Endometrium (tissue), 2 donors: ENCODE measurements around the gene POLR3H.

Experiments
- FAIRE-seq: peaks from 2 replicates; lab custom pipeline; 2012; peaks lifted over from hg19 to GRCh38; lab: Jason Lieb, UNC
- donor health status: control.
- donor health status: control.

Gene POLR3H

DNA sequence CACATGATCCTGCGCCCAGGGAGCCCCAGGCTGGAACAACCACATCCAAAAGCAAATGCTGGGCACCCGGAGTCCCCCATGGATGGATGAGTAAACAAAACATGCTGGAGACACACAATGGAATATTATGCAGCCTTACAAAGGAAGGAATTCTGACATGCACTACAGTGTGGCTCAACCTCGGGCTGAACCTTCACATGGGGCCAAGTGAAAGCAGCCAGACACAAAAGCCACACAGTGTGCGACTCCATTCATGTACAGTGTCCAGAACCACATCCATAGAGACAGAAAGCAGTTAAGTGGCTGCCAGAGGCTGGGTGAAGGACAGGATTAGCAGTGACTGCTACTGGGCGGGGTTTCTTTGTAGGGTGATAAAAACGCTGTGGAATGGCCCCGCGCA is 10.1 kb downstream of the POLR3H start:
- FAIRE-seq = no peak

DNA sequence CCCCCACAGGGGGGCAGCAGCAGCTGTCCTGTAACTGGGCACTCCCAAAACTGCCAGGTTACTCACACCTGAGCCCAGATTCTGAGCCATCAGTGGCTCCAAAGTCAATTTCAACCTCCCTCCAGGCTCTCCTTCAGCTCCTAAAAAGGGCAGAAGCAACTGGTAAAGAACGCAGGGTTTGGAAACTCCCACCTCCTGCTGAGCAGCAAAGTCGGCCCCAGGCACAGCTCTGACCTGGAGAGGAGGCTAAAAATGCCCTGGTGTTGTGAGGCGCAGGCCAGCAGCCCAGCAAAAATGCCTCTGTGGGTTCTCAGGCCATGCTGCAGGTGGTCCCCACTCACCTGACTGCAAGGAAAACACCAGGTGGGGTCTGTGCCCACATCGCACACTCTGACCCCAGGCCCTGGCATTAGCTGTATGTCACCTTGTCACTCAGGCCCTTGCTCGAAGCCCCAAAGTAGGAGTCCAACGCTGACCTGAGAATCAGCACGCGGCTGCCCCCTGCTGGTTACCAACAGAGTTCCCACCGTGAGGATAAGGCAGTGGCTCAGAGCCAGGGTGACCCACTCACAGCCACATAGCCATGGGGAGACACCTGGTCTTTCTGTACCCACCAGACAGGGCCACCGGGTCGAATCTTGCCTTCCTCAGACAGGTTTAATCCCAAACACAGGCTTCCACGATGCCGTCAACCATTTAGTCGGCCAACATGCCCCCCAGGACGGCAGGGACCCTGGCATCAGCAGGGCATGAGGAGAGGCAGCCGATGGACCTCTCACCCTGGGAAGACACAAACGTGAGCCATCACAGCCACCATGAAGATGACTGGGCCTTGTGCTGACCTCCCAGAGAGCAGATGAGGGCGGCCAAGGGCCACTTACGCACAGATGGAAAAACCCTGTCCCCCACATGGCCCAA is 11.1 kb downstream of the POLR3H start:
- no peak for FAIRE-seq

DNA sequence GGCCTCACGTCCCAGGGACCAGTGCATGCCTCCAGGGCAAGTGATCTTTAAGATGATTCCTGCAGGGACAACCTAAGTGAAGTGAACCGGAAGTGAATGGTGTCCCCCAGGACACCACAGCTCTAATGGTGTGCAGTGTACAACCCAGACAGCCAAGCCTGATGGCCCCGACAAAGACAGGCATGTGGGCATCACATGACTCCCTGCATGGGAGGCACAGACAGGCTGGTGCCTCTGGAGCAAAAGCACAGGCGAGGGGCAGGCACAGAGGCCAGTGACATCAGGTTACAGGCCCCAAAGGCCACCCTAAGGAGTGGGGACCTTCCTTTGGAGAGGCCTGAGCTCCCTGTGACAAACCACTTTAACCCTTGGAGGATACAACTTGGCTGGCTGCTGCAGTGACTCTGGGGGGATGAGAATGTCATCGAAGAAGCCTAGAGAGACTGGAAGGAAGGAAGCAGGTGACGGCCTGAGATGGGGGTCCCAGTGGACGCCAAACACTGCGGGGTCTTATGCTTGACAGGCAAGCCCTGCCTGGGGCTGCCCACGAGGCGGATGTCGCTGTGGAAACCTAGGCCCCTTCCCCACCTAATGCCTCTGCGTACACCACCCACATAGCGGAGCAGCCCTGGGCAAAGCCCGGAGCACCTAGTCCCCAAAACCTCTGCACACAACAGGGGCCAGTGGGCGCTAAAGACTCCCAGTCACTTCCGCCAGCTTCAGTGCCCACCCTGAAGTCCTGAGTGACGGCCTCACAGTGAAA is 12.4 kb downstream of the POLR3H start:
- FAIRE-seq = no peak

DNA sequence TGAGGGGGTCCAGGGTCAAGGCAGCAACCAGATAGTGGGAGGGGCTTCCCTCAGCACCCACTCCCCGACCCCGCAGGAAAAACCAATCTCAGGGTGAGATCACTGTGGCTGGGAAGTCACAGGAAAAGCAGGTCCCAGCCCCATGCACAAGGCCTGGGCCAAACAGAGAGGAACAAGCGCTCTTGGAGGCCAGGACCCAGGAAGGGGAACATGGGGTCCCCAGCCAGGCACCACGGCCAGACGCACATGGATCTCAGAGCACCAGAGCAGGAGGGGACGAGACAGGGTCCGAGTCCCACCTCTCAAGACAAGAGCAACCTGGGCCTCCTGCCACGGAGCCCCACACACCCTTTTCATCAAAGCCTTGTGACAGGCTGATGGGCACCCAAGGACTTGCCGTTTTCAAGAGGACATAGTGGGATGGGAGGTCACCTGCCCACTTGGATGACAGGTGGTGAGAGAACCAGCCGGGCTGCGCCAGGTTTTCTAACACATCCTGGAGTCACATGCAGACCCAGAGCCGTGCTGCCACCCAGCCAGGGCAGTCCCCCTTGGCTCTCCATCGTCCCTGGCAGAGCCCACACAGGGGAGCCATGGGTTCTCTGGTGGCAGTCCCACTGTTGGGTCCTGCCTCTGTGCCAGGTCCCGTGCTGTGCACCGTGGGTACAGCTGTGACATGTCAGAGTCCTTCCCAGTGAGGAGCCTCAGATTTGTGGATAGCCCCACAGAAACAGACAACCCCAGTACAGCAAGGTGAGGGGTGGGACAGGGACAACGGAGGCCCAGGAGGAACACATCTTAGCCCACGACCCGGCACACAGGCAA is 13.2 kb downstream of the POLR3H start:
- no peak for FAIRE-seq

DNA sequence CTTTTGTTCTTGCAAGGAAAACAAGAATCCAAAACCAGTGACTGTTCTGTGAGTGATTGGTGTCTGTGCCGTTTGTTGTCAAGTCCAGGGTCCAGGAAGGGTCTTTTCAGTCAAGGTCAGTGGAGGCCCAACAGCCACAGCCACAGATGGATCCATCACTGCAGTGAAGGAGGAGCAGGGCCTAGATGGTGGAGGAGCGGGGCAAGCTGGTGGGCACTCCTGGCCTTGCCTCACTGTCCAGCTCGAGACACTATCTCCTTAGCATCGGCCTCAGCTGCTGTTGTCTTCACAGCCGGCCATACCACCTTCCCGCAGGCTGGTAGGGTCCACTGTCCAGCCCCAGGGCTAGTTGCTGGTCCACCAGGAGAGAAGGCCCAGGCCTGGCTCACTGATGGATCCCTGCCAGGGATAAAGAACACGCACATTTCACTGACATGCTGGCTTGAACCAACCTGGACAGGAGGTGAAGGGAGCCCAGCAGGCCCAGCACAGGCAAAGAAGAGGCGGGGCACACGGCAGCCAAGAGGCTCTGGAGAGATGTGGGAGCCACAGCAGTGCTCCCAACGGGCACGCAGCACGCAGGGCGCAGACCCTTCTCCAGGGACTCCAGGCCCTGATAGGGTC is 15.2 kb downstream of the POLR3H start:
- FAIRE-seq = no peak

DNA sequence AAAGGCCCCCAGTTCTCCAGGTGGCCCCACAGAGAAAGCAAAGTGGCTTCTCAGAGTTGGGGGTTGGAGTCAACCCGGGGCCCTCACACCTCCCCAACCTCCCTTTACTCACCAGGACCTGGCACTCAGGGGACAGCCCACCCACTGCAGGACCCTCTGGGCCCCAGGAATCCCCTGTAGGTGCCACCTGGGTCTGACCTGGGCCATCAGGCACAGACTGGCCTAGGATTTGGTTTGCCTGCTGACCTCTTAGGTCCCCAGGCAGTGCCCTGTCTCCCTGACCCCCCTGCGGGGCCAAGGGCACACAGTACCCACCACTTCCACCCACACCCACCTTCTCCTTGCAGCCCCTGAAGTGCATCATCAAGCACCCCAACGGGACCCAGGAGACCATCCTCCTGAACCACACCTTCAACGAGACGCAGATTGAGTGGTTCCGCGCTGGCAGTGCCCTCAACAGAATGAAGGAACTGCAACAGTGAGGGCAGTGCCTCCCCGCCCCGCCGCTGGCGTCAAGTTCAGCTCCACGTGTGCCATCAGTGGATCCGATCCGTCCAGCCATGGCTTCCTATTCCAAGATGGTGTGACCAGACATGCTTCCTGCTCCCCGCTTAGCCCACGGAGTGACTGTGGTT is 16.0 kb downstream of the POLR3H start:
- FAIRE-seq = no peak

DNA sequence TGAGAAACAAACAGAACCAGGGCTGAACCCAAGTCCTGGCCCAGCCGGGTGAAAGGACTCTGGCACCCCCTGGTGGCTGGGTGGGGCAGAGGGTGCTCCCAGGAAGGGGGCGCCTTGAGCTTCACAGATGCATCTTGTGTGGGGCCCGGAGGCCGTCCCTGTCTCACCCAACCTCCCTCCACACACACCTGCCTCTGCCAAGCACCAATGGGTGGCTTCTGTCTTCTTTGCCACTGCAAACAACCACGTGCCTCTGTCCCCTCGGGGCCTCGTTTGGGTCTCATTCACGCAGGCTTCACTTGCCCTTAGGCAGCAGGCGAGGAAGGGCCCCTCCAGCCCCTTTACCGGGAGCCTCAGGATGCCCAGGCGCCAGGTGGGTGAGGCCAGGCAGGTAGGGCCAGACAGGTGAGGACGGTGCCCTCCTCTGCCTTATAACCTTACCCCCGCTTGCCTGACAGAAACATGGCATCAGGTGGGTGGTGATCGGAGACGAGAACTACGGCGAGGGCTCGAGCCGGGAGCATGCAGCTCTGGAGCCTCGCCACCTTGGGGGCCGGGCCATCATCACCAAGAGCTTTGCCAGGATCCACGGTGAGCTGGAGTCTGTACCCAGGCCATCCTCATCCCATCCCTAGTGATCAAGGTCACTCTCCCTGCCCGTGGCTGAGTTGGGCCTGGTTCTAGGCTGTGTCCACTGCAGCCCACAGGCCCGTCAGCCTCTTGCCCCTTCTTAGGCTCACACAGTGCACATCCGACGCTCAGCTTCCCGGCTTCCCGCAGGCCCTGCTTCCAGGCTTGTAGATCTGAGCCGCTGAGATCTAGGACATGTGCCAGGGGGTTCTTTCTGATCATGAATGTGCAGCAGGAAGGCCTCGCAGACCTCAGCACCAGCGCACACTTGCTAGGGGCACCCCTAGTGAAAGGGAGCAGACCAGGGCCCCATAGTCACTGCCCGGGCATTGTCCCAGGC is 17.2 kb downstream of the POLR3H start:
- no peak for FAIRE-seq

DNA sequence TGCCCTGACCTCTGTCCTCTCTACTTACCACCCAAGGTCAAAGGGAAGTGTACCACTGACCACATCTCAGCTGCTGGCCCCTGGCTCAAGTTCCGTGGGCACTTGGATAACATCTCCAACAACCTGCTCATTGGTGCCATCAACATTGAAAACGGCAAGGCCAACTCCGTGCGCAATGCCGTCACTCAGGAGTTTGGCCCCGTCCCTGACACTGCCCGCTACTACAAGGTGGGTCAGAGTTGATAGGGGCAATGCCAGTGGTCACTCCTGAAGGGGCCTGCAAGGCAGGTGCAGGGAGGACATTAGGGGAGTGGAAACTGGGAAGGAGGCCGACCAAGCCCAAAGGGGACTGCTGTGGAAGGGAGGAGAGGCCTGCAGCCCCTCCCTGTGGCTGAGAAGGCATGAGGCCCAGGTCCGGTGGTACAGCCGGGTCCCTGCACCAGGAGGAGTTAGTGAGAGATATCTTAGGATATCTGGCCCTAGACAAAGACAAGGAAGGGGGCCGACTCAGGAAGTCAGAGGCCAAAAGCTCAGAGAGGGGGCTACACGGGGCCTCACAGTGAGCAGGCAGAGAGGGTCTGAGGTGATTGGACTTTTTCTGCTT is 17.9 kb downstream of the POLR3H start:
- FAIRE-seq = no peak

DNA sequence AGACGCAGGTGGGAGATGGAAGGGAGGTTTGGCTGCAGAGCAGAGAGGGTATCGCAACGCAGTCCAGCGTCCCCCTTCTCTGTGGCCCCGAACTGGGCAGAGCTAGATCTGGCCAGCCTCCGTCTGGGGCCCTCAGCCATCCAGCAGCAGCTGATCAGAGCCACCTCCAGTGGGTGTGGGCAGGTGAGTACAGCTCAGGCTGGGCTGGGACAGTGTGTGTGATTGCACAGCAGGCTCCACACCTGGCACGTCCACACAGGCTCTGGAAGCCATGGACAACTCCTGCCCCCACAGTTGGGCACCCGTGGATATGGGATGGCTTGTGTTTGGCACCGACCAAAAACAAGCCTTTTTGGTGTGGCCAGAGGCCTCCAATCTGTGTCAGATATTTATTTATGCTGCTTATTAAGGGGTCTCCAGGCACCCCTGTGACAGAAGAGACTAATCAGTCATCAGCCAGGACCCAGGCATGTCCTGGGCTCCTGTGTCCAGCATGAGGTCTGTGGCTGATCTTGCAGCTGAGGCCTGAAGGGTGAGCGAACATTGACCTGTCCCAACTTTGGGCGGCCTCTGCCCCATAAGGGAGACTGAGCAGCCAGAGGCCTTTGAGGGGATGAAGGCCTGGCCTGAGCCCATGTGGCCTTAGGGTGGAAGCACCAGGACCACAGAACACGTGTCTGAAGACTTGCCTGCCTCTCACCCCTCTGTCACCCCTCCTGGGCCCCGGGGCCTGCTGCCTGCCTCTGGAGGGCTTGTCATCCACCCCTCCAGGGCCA is 18.6 kb downstream of the POLR3H start:
- no peak for FAIRE-seq

DNA sequence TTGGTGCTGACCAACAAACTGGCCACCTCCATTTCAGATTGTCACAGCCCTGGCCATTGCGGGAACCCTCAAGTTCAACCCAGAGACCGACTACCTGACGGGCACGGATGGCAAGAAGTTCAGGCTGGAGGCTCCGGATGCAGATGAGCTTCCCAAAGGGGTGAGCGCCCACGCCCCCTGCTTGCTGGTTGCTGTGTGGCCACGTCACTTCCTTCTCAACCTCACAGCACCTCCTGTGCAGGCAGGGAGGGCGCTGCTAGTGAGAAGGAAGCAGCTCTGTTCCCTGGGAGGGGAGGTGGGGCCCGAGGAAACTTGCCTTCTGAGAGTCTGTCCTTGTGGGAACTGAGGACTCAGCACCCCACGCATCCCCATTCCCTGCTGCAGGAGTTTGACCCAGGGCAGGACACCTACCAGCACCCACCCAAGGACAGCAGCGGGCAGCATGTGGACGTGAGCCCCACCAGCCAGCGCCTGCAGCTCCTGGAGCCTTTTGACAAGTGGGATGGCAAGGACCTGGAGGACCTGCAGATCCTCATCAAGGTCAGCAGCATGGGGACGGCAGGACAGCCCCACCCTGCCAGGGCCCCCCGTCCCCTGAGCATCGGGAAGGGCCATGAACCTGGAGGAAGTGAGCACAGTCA is 19.3 kb downstream of the POLR3H start:
- no peak for FAIRE-seq

DNA sequence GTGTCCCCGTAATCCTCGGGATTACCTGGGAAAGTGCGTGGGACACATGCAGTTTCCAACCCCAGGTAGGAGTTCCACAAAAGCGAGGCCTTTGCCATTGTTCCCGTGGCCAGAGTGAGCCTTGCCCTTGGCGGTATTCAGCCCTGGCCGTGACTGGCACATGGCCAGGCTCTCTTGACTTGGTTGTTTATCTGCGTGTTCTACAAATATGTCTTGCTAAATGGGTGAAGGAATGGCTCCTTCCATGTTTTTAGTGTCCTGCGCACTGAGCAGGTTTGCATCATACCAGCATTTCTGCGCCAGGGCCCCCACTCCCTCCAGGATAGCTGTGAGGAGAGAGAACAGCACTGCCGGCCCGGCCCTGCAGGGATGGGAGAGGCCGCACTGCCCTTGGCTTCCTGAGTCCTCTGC is 20.0 kb downstream of the POLR3H start:
- no peak for FAIRE-seq

DNA sequence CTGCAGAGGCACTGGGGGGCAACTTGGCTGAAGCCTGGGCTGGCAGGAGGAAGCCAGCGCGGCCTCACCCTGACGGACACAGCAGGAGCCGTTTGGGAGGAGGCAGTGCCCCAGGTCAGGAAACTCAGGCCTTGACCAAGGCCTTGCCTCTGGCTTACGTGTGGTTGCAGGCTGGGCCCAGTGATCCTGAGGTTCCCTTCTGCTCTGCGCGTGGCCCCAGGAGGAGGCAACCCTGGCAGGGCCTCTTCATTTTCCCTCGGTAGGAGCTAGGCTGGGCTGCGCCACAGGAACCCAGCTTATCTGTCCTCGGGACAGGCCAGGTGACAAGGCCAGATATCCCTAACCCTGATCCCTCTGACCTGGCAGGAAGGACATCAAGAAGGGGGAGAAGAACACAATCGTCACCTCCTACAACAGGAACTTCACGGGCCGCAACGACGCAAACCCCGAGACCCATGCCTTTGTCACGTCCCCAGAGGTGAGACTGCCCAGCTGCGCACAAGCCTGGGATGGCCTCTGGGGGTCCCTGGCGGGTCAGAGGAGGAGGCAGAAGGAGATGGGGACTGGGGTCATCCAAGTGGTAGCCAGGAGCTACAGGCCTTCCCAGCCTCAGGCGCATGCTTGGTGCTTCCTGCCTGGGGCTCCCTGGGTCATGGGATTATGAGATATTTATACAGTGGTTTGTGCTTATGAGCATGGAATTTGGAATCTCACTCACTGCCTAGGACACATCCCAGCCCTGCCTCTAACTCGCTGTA is 20.6 kb downstream of the POLR3H start:
- no peak for FAIRE-seq

DNA sequence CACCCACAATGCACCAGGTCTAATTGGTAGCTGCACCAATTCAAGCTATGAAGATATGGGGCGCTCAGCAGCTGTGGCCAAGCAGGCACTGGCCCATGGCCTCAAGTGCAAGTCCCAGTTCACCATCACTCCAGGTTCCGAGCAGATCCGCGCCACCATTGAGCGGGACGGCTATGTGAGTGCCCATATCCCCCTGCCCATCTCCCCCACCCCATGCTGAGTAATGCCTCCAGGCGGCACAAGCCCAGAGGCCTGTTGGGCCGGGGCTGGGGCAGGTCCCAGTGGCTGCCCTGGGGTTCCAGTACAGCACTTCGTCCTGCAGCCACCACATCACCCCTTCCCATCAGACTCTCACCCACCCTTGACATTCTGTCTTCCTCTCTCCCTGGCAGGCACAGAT is 21.5 kb downstream of the POLR3H start:
- no peak for FAIRE-seq

DNA sequence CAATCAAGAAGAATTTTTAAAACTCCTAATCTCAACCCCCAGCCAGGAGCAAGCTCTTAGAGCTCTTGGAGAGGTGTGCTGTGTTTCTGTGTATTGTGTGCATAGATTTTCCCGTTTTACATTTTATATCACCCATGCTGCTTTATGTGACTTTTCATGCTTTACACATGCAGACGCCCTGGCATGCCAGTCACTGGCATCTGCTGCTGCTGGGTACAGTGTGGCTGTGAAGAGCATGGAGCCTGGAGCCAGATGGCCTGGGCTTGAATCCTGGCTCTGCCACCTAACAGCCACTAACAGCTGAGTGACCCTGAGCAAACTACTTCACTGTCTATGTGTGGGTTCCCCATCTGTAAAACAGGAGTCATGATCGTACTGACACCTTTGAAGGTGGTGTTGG is 23.1 kb downstream of the POLR3H start:
- no peak for FAIRE-seq

DNA sequence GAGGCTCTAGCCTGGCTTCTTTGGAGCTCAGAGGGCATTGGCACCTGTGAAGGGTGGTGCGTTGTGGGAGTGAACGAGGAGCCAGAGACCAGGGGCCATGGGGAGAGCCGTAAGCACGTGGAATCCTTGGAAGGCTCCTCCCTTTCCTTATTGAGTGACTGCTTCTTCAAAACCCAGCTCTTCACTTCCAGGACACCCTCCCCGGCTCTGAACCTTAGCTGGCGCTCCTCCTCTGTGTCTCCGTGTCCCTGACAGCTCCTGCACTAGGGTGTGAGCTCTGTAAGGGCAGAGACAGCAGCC is 26.3 kb downstream of the POLR3H start:
- FAIRE-seq = no peak

DNA sequence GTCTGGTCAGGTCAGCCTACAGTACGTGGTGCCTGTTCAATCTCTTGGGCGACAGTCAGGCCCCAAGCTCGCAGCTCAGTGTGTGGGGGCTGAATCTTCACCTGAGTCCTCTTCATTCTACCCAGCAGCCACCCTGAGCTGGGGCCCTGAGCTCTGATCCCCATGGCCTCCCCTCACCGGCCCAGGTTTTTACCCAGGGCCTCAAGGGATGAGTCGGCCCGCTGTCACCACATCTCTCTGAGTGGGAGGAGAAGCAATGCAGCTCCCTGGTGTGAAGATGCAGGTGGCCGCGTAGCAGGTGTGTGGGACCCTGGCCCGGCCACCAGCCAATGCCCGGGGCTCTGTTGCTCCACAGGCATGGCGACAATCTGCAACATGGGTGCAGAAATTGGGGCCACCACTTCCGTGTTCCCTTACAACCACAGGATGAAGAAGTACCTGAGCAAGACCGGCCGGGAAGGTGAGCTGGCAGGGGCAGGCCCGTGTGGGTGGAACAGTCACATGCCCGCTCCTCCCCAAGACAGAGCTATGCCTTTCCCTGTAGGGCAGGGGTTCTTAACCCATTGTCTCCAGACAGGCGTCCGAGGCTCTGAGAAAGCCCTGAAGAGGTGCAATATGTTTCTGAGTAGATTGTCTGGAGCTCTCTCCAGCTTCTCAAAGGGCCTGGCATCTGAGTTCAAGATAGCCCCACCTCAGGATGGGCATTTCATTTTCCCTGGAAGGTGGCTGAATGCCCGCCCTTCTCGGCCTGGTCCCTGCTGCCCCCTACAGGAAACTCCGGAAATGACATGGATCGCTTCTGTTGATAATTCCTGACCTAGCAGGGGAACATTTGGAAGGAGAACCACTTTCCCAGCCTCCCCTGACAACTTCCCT is 26.9 kb downstream of the POLR3H start:
- peak; percentile 29 for FAIRE-seq

DNA sequence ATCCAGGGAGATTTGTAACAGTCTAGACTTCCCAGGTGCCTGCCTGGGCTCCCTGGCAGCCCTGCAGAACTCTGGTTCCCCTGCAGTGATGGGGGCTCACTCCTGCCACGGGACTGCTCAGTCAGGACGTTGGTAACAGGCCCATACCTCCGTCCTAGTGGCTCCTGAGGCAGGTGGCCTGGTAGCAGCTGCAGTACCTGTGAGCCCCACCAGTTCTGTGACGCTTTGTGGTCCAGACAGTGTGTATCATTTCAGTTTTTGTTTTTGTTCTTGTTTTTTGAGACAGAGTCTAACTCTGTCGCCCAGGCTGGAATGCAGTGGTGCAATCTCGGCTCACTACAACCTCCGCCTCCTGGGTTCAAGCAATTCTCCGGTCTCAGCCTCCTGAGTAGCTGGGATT is 27.8 kb downstream of the POLR3H start:
- no peak for FAIRE-seq
